Tibial nerve (tissue), 3 donors: ENCODE results near the gene UGCG.

Source experiments
- CTCF ChIP-seq, 5 experiments: fragments of 200-600 bp in 3 of 5; fragments of 450-650 bp in 2 of 5; sonication (generic) in 3 of 5; IDR thresholded peaks; one replicate each; pipeline ENCODE4 v1.5.1; 2016 to 2019; ENCODE audit warnings: antibody characterized with exemption in 5 of 5, mild to moderate bottlenecking in 3 of 5, moderate library complexity in 2 of 5
- POLR2A ChIP-seq, 2 donors: fragments of 450-650 bp; IDR thresholded peaks; one replicate each; pipeline ENCODE4 v1.6.1; 2017; ENCODE audit warnings: antibody characterized with exemption in 2 of 2, mild to moderate bottlenecking in 2 of 2, moderate library complexity in 2 of 2

GRCh38 chr9:111966124-111966723, 69.6 kb downstream of the UGCG start:
- no peak for TF ChIP-seq POLR2A (IDR thresholded peaks at IDR 0.05)
- no peak for TF ChIP-seq CTCF (IDR thresholded peaks at IDR 0.05)
